Testis (tissue), 3 donors: Measurements from ENCODE around the gene CDH20. TPM values are rescaled to one million over a fixed set of nuclear protein-coding genes. Genes with fewer than 3 reads are reported as not detected.

Source experiments
- DNase-seq: peaks from one replicate; pipeline ENCODE4 v3.0.0-alpha.2; 2019
- H3K27ac ChIP-seq, 2 donors: fragments of 200-600 bp; sonication (generic); one replicate each; pipeline ENCODE4 v1.5.1; 2019
- H3K27me3 ChIP-seq: fragments of 200-600 bp; sonication (generic); one replicate; pipeline ENCODE4 v1.5.1; 2019
- H3K36me3 ChIP-seq: fragments of 200-600 bp; sonication (generic); one replicate; pipeline ENCODE4 v1.5.1; 2017; ENCODE audit warnings: low read depth; ENCODE audit errors: missing control alignments
- H3K4me1 ChIP-seq: fragments of 200-600 bp; sonication (generic); one replicate; pipeline ENCODE4 v1.5.1; 2019
- H3K4me3 ChIP-seq, 2 donors: fragments of 200-600 bp; sonication (generic); one replicate each; pipeline ENCODE4 v1.5.1; 2017 to 2019
- H3K9me3 ChIP-seq: fragments of 200-600 bp; sonication (generic); one replicate; pipeline ENCODE4 v1.5.1; 2017
- POLR2A ChIP-seq: fragments of 450-650 bp; IDR thresholded peaks from one replicate; pipeline ENCODE4 v1.6.1; 2017; ENCODE audit warnings: antibody characterized with exemption, mild to moderate bottlenecking, moderate library complexity
- WGBS, 2 donors: methylation state at CpG; one replicate each; pipeline ENCODE4 v1.1.5; 2018; 5-methylcytosine and 5-hydroxymethylcytosine counted together
- intact Hi-C: fragments of 100-400 bp; cut with DNase I; formaldehyde crosslinking; loops from one replicate; pipeline ENCODE4 v1.15.1; 2023; ENCODE audit warnings: low total_unique reads
- polyA plus RNA-seq: library from polyadenylated mRNA; stranded (reverse); fragments of 350-450 nt; fragmentation: Illumina TruSeq; extraction: RNeasy Lipid Tissue Mini Kit (QIAGEN cat#74804); gene quantifications from one replicate; pipeline ENCODE4 v1.2.3, GENCODE V29; 2014; ENCODE audit warnings: low read depth, low replicate concordance; ENCODE audit not compliant: insufficient read depth
- total RNA-seq, 2 donors: library from RNA; depleted of rRNA; stranded (reverse); fragments of >200 nt; gene quantifications; one replicate each; pipeline ENCODE4 v1.2.3, GENCODE V29; 2016
- TF ChIP-seq, protein P1 (sequence below), 3 experiments: fragments of 450-650 bp in 2 of 3; fragments of 200-600 bp in 1 of 3; sonication (generic) in 1 of 3; IDR thresholded peaks; one replicate each; pipeline ENCODE4 v1.5.1; 2016 to 2019; ENCODE audit warnings: antibody characterized with exemption in 3 of 3, mild to moderate bottlenecking in 2 of 3, moderate library complexity in 1 of 3

The CDH20 gene
- total and polyA plus RNA-seq, 3 donors from 2014 or later: 0.16 to 0.88 (median 0.37) TPM

DNA sequence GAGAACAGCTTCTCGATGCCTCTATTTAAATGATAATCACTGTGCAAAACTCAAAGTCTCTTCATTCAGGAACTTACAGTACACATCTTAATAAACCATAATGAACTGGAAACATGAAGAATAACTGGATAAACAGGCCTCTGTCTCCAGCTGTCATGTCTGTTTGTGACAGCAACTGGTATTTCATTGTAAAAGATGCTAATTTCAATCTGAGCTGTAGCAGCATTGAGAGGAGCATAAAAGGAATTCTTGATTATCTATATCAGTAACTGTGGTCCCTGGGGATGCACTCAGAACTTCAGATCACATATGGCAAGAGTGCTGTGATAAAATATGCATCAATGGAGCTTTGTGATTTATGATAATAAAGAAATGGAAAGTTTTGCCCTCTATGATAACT lies 18.8 kb downstream of the CDH20 start:
- intact Hi-C loops: no loop called here
- no peak for DNase-seq

DNA sequence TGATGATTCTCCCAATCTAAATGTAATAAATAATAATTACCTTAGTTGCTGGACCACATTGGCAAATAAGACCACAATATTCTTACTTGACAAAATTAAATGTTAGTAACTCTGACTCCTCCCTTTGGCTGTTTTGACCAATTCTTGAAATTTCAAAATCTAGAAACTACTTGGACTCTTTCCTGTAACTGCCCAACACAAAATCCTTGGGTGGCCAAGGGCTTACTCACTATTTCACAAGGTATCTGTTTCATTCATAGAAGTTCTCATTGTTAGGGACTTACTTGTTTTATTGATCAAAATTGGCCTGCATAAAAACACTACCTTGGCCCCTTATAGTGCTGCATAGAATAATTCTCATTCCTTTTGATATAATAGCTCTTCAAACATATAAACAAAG lies 19.4 kb downstream of the CDH20 start:
- Histone ChIP-seq H3K27ac (no peak overlapping the region), H3K27me3 (no peaks in the 10 kb centered on the region), H3K9me3 (no peaks in the 10 kb centered on the region), H3K4me3 (no peak overlapping the region), H3K4me1 (no peaks in the 10 kb centered on the region), H3K36me3 (no peaks in the 10 kb centered on the region)
- TF ChIP-seq POLR2A: no peak
- TF ChIP-seq, protein P1, sequence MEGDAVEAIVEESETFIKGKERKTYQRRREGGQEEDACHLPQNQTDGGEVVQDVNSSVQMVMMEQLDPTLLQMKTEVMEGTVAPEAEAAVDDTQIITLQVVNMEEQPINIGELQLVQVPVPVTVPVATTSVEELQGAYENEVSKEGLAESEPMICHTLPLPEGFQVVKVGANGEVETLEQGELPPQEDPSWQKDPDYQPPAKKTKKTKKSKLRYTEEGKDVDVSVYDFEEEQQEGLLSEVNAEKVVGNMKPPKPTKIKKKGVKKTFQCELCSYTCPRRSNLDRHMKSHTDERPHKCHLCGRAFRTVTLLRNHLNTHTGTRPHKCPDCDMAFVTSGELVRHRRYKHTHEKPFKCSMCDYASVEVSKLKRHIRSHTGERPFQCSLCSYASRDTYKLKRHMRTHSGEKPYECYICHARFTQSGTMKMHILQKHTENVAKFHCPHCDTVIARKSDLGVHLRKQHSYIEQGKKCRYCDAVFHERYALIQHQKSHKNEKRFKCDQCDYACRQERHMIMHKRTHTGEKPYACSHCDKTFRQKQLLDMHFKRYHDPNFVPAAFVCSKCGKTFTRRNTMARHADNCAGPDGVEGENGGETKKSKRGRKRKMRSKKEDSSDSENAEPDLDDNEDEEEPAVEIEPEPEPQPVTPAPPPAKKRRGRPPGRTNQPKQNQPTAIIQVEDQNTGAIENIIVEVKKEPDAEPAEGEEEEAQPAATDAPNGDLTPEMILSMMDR (IDR thresholded peaks at IDR 0.05): no peak
- intact Hi-C loops: no loop called here
- DNase-seq: no peak

More for the DNA sequence above, 18.8 kb downstream of the CDH20 start:
- no peaks in the 10 kb centered on the region for H3K27me3 ChIP-seq
- no peak overlapping the region for H3K27ac ChIP-seq
- no peaks in the 10 kb centered on the region for H3K36me3 ChIP-seq
- no peak overlapping the region for H3K4me3 ChIP-seq
- no peaks in the 10 kb centered on the region for H3K9me3 ChIP-seq
- 73 to 77% methylated on average over 1 of the region's 1 CpG for WGBS, 2 donors
- no peaks in the 10 kb centered on the region for H3K4me1 ChIP-seq
- TF ChIP-seq POLR2A: no peak
- TF ChIP-seq, protein P1 (IDR thresholded peaks at IDR 0.05): no peak

DNA sequence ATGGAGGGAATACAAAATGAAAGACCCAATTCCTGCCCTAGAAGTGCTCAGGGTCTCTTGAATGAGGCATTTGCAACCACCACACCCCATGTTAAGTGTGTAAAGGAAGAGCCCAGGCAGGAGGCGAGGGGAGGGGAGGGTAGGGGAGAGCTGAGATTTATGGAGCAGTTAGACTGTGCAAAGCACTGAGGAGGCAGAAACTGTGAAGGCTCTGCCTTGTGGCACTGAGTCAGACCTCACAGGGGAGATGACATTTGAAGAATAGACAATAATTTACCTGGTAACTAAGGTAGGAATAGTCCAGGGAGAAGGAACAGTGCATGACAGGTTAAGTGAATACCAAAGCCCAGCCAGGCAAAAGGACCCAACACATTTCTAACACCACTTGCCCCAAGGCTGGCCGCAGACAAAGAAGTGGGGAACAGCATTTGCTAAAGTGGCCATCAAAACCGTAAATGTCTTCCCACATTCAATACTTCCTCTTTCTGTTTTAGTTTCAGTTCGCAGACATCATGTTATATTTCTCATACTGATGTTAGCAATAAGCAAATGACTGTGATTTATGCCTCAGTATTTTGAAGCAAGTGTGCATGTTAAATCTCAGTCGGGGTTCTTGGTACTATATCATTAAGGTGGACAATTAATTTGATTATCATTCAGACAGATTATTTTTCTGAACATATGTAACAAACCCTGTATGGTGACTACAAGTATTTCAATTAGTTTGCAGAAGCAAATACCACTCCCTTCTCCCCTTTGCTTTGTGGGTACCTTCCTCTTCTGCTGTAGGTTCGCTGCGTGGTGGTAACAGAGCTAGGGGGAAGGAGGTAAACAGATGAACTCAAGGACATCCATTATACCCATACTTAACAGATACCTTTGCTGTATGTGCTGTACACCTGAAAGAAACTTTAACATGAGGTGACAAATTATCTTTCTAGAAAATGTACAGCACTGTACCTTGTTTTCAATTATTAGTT lies 27.5 kb downstream of the CDH20 start:
- Histone ChIP-seq H3K27ac (no peak overlapping the region), H3K4me1 (no peaks in the 10 kb centered on the region), H3K27me3 (no peaks in the 10 kb centered on the region), H3K36me3 (no peaks in the 10 kb centered on the region), H3K4me3 (no peak overlapping the region), H3K9me3 (no peaks in the 10 kb centered on the region)
- DNase-seq: no peak
- TF ChIP-seq POLR2A: no peak
- TF ChIP-seq, protein P1 (IDR thresholded peaks at IDR 0.05): no peak
- intact Hi-C loops: no loop called here
- WGBS, 2 donors: 76 to 77% methylated on average over 7 of the region's 7 CpGs

DNA sequence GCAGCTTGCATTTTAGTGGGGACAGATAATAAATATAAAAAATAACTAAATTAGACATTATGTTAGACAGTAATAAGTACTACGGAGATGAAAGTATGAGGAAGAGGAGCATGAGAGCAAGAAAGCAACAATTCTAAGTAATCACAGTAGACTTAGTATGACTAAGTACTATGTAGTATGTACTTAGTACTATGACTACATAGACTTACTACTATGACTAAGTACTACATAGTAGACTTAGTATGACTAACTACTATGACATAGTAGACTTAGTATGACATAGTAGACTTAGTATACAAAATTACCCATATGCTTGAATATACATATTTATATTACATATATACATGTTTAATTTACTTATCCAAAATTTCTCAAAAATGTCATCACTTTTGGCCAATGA lies 29.3 kb downstream of the CDH20 start:
- intact Hi-C loops: no loop called here
- H3K9me3 ChIP-seq: no peaks in the 10 kb centered on the region
- 90 to 100% methylated on average over 1 of the region's 1 CpG for WGBS, 2 donors
- H3K4me1 ChIP-seq: no peaks in the 10 kb centered on the region
- no peak for TF ChIP-seq POLR2A
- TF ChIP-seq, protein P1 (IDR thresholded peaks at IDR 0.05): no peak
- H3K27me3 ChIP-seq: no peaks in the 10 kb centered on the region
- DNase-seq: no peak
- no peak overlapping the region for H3K4me3 ChIP-seq
- no peaks in the 10 kb centered on the region for H3K36me3 ChIP-seq
- no peak overlapping the region for H3K27ac ChIP-seq

DNA sequence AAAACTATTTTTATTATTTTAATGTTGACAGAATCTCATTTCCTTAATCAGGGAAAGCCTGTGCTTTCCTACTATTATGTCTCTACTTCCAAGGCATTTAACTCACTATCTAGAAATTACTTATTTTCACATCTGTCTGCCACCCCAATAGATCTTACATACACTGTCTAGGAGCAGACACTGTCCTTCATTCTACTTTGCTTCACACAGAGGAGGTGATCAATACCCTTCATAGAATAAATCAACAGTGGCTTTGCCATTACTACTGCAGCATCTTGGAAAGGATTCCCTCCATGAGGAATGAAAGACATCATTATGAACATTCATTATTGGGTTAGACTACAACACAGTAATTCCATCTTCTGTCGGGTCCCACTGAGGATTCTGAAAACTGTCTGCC lies 31.7 kb downstream of the CDH20 start:
- no peak overlapping the region for H3K27ac ChIP-seq
- no peak overlapping the region for H3K4me3 ChIP-seq
- TF ChIP-seq POLR2A: no peak
- H3K4me1 ChIP-seq: no peaks in the 10 kb centered on the region
- H3K36me3 ChIP-seq: no peaks in the 10 kb centered on the region
- intact Hi-C loops: no loop called here
- no peaks in the 10 kb centered on the region for H3K9me3 ChIP-seq
- H3K27me3 ChIP-seq: no peaks in the 10 kb centered on the region
- 75 to 84% methylated on average over 1 of the region's 1 CpG for WGBS, 2 donors
- DNase-seq: no peak
